DOHH2 (cell line): ENCODE results near the gene PPP1R14B.
A peak's percentile ranks its signal among the peaks of the same experiment; 100 is the strongest.

ENCODE experiments used
- H3F3A ChIP-seq: fragments of 200-600 bp; sonication (generic), shearing (Covaris generic); 2 replicates; pipeline ENCODE4 v1.6.0; 2016; ENCODE audit warnings: antibody characterized with exemption, mild to moderate bottlenecking; ENCODE audit not compliant: control insufficient read depth, insufficient read depth
- H3K27ac ChIP-seq: fragments of 200-600 bp; sonication (generic); 2 replicates; pipeline ENCODE4 v1.5.1; 2014; ENCODE audit warnings: low read depth, mild to moderate bottlenecking, low read length, moderate library complexity
- H3K27me3 ChIP-seq: fragments of 200-600 bp; sonication (generic); 2 replicates; pipeline ENCODE4 v1.6.1; 2014; ENCODE audit warnings: mild to moderate bottlenecking, low read length, mixed read lengths; ENCODE audit not compliant: control insufficient read depth
- H3K36me3 ChIP-seq: fragments of 200-600 bp; sonication (generic); 2 replicates; pipeline ENCODE4 v1.6.1; 2014; ENCODE audit warnings: mild to moderate bottlenecking, low read length, moderate library complexity, mixed read lengths; ENCODE audit not compliant: control insufficient read depth
- H3K4me1 ChIP-seq: fragments of 200-600 bp; sonication (generic); 2 replicates; pipeline ENCODE4 v1.6.1; 2014; ENCODE audit warnings: mild to moderate bottlenecking, low read length, mixed read lengths; ENCODE audit not compliant: control insufficient read depth
- H3K4me2 ChIP-seq: fragments of 200-600 bp; sonication (generic); 2 replicates; pipeline ENCODE4 v1.6.0; 2014; ENCODE audit warnings: mild to moderate bottlenecking, low read length, moderate library complexity
- H3K4me3 ChIP-seq: fragments of 200-600 bp; sonication (generic); 2 replicates; pipeline ENCODE4 v1.5.1; 2014; ENCODE audit warnings: mild to moderate bottlenecking, low read length, mixed read lengths
- H3K79me2 ChIP-seq: fragments of 200-600 bp; sonication (generic); 2 replicates; pipeline ENCODE4 v1.6.1; 2014; ENCODE audit warnings: mild to moderate bottlenecking, low read length, mixed read lengths; ENCODE audit not compliant: control insufficient read depth
- H3K9me2 ChIP-seq: fragments of 200-600 bp; sonication (generic); replicated peaks from 2 replicates; pipeline ENCODE4 v1.6.1; 2014; ENCODE audit warnings: mild to moderate bottlenecking, low read length, mixed read lengths; ENCODE audit not compliant: control insufficient read depth
- H3K9me3 ChIP-seq: fragments of 200-600 bp; sonication (generic); 2 replicates; pipeline ENCODE4 v1.6.1; 2014; ENCODE audit warnings: antibody characterized with exemption, low read length, mixed read lengths; ENCODE audit not compliant: control insufficient read depth, insufficient read depth
- H4K20me1 ChIP-seq: fragments of 200-600 bp; sonication (generic); 2 replicates; pipeline ENCODE4 v1.6.0; 2014; ENCODE audit warnings: low read depth, mild to moderate bottlenecking, antibody characterized with exemption, low read length, moderate library complexity; ENCODE audit not compliant: control insufficient read depth, insufficient read depth
- EZH2phosphoT487 ChIP-seq: fragments of 200-600 bp; sonication (generic); IDR thresholded peaks from 2 replicates; pipeline ENCODE4 v1.6.1; 2017; ENCODE audit warnings: borderline replicate concordance, mild to moderate bottlenecking, antibody characterized with exemption, low read length, moderate library complexity, mixed read lengths
- TF ChIP-seq, protein P1 (sequence below): fragments of 200-600 bp; sonication (generic); IDR thresholded peaks from one replicate; pipeline ENCODE4 v1.5.1; 2014; ENCODE audit warnings: antibody characterized with exemption, mild to moderate bottlenecking, low read depth, low read length; ENCODE audit not compliant: poor library complexity, severe bottlenecking

PPP1R14B gene

DNA sequence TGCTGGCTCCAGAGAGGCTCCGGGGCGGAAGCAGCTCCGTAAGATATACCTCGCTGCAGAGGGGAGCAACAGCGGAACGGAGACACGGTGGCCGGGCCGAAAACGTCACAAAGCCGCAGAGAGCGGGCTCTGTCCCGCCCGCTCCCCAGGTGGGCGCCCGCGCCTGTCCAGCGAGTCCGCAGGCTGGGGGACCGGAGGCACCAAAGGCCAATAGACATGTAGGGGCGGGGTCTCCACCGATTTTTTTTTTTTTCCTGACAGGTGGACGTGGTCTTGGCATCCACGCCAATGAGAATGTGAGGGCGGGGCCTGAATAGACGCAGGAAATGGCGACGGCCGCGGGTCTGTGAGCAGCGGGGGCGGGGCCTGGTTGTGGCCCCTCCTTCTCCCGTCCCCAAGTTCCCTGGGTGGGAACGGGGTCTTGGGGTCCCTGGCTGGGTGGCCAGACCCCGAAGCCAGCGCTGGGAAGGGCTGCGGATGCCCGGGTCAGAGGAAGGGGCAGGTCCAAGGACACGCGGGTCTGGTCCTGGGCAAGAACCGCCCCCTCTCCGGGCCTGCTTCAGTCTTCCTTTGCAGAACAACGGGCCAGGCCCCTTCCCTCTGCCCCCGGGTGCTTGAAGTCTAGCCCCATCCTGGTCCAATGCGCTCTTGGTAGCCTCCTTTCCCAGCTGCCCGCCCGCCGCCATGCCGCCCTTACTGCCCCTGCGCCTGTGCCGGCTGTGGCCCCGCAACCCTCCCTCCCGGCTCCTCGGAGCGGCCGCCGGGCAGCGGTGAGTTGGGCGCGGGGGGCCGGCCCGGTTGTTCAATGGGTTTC, 16.4 kb downstream of the PPP1R14B start, which contains the start of gene DNAJC4:
Gene DNAJC4, plus strand, starts transcription at position 378 of the 814 bp plus-strand sequence. Its CDS starts 307 bp downstream, at position 685.
- no peaks in the 10 kb centered on the region for H3K9me2 ChIP-seq
- TF ChIP-seq, protein P1, sequence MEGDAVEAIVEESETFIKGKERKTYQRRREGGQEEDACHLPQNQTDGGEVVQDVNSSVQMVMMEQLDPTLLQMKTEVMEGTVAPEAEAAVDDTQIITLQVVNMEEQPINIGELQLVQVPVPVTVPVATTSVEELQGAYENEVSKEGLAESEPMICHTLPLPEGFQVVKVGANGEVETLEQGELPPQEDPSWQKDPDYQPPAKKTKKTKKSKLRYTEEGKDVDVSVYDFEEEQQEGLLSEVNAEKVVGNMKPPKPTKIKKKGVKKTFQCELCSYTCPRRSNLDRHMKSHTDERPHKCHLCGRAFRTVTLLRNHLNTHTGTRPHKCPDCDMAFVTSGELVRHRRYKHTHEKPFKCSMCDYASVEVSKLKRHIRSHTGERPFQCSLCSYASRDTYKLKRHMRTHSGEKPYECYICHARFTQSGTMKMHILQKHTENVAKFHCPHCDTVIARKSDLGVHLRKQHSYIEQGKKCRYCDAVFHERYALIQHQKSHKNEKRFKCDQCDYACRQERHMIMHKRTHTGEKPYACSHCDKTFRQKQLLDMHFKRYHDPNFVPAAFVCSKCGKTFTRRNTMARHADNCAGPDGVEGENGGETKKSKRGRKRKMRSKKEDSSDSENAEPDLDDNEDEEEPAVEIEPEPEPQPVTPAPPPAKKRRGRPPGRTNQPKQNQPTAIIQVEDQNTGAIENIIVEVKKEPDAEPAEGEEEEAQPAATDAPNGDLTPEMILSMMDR = no peak
- no peak for TF ChIP-seq EZH2phosphoT487
- no peaks in the 10 kb centered on the region for H4K20me1 ChIP-seq
- H3F3A ChIP-seq = peaks cover 24% of the 10 kb centered on the region
- H3K36me3 ChIP-seq = peaks cover 14% of the 10 kb centered on the region
- no peaks in the 10 kb centered on the region for H3K27me3 ChIP-seq
- H3K4me2 ChIP-seq = peak within 1 kb of the TSS; percentile 97
- H3K4me1 ChIP-seq = peaks cover 75% of the 10 kb centered on the region
- H3K9me3 ChIP-seq = no peaks in the 10 kb centered on the region
- peaks cover 46% of the 10 kb centered on the region for H3K79me2 ChIP-seq
- peak within 1 kb of the TSS; percentile 89 for H3K4me3 ChIP-seq
- peak within 1 kb of the TSS; percentile 94 for H3K27ac ChIP-seq

DNA sequence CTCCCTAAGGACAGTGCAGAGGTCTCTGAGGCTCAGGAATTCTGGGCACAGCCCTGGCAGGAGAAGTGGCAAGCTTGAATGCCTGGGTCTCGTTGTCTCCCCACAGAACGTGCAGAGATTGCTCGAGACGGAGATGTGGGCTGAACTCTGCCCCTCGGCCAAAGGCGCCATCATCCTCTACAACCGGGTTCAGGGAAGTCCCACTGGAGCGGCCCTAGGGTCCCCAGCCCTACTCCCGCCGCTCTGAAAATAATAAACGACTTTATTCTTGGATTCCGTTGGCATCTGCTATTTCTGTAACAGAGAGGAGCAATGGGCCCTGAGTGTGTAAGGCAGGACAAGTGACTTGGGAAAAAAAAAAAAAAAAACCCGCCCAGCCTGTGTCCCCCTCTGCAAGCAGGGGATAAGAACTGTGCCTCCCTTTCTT, 17.0 kb downstream of the PPP1R14B start:
- TF ChIP-seq, protein P1 = no peak
- TF ChIP-seq EZH2phosphoT487 = no peak
- H3K36me3 ChIP-seq = peaks cover 16% of the 10 kb centered on the region
- H3K4me2 ChIP-seq = peak overlapping the region; percentile 97
- H3K27ac ChIP-seq = peak overlapping the region; percentile 94
- H3K4me1 ChIP-seq = peaks cover 76% of the 10 kb centered on the region
- peak overlapping the region; percentile 89 for H3K4me3 ChIP-seq
- H3K27me3 ChIP-seq = no peaks in the 10 kb centered on the region
- H3K9me2 ChIP-seq = no peaks in the 10 kb centered on the region
- peaks cover 24% of the 10 kb centered on the region for H3F3A ChIP-seq
- H3K9me3 ChIP-seq = no peaks in the 10 kb centered on the region
- no peaks in the 10 kb centered on the region for H4K20me1 ChIP-seq
- H3K79me2 ChIP-seq = peaks cover 46% of the 10 kb centered on the region

DNA sequence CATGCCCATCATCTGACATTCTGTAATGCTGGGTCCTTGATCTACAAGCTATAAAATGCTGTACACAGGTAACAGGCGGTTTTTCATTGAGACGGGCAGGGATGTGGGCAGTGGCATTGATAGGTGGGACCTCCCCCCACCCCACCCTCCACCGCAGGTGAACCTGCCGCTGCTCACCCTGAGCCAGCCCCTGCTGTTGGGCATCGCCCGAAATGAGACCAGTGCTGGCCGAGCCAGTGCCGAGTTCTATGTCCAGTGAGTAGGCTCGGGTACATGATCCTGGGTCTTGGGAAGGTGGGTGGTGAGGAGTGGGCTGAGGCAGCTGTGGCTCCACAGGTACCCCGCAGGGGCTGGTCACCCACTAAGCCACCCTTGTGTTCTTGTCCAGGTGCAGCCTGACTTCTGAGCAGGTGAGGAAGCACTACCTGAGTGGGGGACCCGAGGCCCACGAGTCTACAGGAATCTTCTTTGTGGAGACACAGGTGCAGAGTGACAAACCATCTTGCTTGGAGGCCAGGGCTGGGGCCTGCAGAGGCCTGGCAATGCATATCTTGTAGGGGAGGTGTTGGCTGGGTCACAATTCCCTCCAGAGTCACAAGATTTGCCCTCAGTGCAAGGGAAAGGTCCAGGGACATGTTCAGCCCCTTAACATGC, 17.5 kb downstream of the PPP1R14B start:
- Histone ChIP-seq H3K4me3 (peak overlapping the region; percentile 89), H3K4me2 (peak overlapping the region; percentile 97), H3K4me1 (peaks cover 82% of the 10 kb centered on the region), H3K9me3 (no peaks in the 10 kb centered on the region), H4K20me1 (no peaks in the 10 kb centered on the region), H3K27me3 (no peaks in the 10 kb centered on the region), H3F3A (peaks cover 24% of the 10 kb centered on the region), H3K27ac (peak overlapping the region; percentile 94), H3K36me3 (peaks cover 22% of the 10 kb centered on the region), H3K79me2 (peaks cover 46% of the 10 kb centered on the region), H3K9me2 (no peaks in the 10 kb centered on the region)
- TF ChIP-seq, protein P1 = no peak
- no peak for TF ChIP-seq EZH2phosphoT487
